NCI-H1092 (cell line): ENCODE data around the gene TCF7L1.

Experiments used
- DNase-seq: peaks from one replicate; lab custom pipeline; 2025; lab: John Stamatoyannopoulos, UW

Gene TCF7L1

GRCh38 chr2:85163675-85164074, 30.5 kb downstream of the TCF7L1 start:
- DNase-seq = no peak

DNA sequence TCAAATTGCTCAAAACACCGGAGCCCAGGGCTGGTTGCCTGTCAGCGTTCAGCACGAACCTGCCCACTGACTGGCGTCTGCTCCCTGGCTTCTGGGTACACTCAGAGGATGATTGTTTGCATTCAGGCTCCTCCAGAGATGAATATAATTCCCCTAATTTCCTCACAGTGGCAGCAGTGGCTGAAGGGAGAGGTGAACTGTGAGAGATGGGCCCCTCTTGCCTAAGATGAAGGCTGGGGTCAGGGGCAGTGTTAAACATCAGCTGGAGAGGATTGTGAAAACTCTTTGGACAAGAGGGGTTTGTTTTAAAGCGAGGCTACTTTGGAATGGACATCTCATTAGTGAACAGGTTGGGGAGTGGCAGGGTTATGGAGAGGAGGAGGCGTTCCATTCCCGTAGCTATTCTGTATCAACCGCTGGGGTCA, 31.0 kb downstream of the TCF7L1 start:
- DNase-seq = peak; percentile 10

GRCh38 chr2:85165088-85165690, 32.0 kb downstream of the TCF7L1 start:
- DNase-seq = no peak

DNA sequence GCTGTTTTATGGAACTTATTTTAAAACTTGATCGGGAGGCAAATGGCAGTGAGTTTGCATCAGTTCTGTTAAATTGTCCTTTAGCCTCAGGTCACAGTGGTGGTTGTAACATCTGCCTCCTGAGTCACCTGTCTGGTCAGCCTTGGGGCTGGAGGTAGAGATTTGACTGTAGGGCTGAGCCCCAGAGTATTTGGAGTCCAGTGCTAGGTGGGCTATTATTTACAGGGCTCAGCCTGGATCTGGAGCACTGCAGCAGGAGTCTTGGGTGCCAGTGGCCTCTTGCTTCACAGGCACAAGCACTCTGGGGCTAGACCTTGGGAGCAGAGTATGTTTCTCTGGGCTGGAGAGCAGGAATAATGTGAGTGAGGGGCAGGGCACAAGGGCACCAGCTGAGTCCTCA, 32.8 kb downstream of the TCF7L1 start:
- DNase-seq = no peak

- no peak for DNase-seq
These were observed 34.3 kb downstream of the TCF7L1 start for GRCh38 chr2:85167479-85167878.

DNA sequence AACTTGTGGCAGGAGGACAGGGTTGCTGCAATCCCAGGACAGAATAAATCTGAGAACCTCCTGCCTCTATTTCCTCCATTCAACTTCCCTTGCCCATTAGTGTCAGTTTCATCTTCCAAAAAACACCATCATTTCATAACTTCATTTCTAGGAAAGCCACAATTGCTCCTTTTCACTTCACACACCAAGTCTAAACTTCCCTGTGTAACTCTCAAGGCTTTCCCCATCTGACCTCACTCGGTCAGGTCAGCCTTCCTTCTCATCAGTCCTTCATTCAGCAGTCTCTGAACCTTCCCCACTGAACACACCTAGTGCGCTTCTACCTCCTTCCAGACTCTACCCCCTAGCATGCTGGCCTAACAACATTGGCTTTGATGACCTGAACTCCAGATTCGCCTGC, 35.8 kb downstream of the TCF7L1 start:
- DNase-seq = no peak

- no peak for DNase-seq
These were observed 36.4 kb downstream of the TCF7L1 start for GRCh38 chr2:85169581-85169980.

GRCh38 chr2:85170938-85171475, 37.8 kb downstream of the TCF7L1 start:
- DNase-seq = no peak

- DNase-seq = no peak
These were observed 38.7 kb downstream of the TCF7L1 start for GRCh38 chr2:85171916-85172315.

- DNase-seq = no peak
These were observed 40.7 kb downstream of the TCF7L1 start for GRCh38 chr2:85173909-85174308.

DNA sequence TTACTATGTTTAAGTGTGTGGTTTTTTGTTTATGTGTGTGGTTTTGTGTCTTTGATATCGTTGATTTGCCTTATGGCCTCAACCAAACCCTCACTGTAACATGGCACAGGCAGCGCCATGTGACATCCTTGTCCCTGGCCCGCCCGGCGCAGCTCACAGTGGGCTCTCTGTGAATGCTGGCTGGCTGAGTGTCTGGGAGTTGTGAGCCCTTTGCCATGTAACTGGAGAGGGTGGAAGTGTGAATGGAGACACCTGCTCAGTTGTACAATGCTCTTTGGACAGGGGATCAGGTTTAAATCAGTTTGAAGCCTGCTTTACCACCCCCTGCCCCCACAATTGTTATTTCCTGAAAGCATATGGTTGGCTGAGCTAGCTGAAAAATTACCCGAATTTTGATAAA, 41.8 kb downstream of the TCF7L1 start:
- DNase-seq = peak; percentile 12

GRCh38 chr2:85175369-85176299, 42.4 kb downstream of the TCF7L1 start:
- no peak for DNase-seq

DNA sequence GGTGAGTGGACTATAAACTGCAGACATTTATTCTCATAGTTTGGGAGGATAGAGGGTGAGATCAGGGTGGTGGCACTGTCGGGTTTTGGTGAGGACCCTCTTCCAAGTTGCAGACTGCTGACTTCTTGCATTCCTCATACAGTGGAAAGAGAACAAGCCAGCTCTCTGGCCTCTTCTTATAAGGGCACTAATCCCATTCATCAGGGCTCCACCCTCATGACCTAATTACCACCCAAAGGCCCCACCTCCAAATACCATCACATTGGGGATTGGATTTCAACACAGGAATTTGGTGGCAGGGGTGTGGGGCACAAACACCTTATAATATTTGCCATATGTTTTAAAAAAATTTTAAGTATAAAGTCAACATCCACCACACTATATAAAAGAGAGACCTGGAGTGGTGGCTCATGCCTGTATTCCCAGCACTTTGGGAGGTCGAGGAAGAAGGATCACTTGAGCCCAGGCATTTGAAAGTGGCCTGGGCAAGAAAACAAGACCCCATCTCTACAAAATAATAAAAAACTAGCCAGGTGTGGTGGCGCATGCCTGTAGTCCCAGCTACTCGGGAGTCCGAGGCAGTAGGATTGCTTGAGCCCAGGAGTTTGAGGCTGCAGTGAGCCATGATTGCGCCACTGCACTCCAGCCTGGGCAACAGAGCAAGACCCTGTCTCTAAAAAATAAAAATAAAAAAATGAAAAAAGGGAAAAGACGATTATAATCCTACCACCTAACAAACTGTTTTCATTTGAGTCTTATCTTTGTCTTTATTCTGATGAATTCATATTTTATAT, 44.0 kb downstream of the TCF7L1 start:
- DNase-seq = no peak

DNA sequence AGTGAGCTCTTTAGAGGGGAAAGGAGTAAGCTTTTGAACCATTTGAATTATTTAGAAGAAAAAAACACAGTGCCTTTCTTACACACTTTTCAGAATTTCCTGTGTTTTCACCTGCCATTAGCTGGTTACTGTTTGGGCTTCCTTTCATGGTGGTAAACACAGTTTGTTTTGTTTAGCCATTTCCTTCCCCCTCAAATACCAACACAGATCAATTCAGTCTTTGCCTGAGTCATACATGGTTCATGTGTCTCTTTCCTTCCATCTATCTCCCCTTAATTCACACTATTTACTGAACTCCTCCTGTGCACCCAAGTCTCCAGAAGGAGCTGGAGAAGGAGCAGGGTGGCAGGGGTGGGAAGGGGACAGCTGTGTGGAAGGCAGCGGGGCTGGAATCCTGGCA, 45.0 kb downstream of the TCF7L1 start:
- no peak for DNase-seq

DNA sequence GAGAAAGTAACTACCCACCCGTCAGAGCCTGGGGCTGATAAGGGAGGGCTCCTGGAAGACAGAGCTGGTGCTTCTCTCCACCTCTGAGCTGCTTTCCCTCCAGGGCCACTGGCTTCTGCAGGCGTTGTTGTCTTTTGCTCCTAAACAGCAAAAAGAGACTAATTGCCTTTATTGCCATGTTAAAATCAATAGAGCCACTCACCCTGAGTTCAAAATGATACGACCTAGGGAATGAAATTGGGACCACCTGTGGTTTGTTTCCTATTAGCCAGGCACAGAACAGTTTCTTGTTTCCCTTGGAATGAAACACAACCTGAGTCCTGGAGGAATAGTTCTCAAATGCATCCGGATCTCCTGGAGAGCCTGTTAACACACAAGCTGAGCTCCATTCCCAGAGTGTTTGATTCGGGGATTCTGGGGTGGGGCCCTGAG, 45.8 kb downstream of the TCF7L1 start:
- no peak for DNase-seq

DNA sequence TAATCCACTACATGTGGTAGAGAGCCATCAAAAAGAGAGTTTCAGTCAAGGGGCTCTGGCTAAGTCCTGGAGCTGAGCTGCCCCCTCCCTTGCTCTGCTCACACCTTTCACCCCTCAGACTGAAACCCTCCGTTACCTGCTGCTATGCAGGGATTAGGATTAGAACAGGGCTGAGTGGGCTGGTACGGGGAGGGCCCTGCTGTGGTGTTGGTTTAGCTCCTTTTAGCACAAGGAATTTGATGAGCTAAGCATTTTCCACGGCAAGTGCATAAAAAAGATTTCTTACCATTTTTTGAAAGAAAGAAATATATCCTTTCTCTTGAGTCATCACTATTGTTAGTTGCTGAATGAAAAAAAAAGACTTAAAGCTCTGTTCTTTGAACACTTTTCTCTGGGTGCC, 46.3 kb downstream of the TCF7L1 start:
- no peak for DNase-seq

- no peak for DNase-seq
These were observed 47.3 kb downstream of the TCF7L1 start for GRCh38 chr2:85180322-85181133.

DNA sequence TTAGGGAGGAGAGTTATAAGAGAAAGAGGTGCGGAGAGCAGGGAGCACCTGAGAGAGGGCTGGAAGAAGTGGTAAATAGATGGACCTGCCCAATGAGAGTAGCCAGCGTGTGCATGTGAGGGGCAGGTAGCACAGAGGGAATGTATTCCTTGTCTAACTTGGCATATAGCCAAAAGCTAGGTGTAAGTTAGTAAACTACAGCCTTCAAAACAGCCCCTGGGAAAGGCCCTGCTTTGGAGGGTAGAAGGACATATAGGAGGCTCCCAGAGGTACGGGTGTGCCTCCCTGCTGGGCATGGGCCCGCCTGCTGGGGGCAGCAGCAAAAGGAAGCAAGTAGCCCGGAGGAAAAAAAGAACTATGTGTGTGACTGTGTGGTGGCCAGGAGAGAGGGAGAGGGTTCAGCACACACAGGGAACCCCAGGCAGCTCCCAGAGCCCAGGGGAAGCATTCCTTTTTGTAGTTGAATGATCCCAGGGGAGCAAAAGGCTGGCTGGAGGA, 48.0 kb downstream of the TCF7L1 start:
- no peak for DNase-seq

- no peak for DNase-seq
These were observed 48.8 kb downstream of the TCF7L1 start for GRCh38 chr2:85181844-85182456.

GRCh38 chr2:85183076-85183475, 49.9 kb downstream of the TCF7L1 start:
- DNase-seq = no peak

DNA sequence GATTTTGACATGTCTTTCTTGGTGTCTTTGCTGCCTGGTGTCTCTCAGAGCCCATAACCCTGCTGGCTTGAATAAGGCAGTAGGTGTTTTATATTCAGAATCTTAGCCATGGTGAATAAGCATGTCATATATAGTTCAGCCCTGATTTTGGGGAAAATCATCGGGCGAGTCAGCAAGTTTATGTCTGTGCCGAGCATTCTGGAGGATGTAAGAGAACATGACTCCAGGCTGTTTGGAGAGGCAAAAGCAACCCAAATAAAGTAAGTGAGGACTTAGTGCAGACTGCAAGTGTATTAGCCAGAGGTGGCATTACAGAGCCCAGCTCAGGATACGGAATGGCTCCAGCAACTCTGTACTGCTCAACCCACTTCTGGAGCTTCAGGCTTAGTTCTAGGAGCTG, 50.3 kb downstream of the TCF7L1 start:
- DNase-seq = no peak
